ENCODE measurements around the gene CACNA2D4. TPM values are rescaled to one million over a fixed set of nuclear protein-coding genes. Genes with fewer than 3 reads are reported as not detected.

Gene CACNA2D4
- total RNA-seq, 1 experiment from 2014 or later: 0.74 TPM

DNA sequence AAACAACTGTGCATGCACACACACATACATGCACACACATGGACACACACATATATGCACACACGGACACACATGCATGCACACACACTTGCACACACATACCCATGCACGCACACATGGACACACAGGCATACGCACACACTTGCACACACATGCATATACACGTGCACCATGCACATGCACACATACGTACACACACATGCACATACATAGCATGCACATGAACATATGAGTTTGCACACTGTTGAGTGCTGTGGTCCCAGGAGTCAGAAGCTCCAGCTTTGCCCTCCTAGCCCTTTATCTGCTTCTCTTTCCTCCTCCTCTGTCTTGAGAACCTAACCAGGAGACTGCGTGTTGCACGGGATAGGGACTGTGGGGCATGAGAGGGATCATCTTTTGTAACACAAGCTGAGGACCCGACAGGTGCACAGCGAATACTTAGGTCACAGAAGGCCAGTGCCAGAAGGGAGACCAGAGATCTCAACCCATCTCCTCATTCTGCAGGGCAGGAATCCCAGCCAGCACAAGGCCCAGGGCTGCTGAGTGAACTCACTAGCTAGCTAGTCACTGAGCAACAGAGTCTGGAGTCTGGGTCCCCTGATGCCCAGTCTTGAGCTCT, 101.6 kb downstream of the CACNA2D4 start:
- no peak for DNase-seq (ENCODE audit: low read depth)

DNA sequence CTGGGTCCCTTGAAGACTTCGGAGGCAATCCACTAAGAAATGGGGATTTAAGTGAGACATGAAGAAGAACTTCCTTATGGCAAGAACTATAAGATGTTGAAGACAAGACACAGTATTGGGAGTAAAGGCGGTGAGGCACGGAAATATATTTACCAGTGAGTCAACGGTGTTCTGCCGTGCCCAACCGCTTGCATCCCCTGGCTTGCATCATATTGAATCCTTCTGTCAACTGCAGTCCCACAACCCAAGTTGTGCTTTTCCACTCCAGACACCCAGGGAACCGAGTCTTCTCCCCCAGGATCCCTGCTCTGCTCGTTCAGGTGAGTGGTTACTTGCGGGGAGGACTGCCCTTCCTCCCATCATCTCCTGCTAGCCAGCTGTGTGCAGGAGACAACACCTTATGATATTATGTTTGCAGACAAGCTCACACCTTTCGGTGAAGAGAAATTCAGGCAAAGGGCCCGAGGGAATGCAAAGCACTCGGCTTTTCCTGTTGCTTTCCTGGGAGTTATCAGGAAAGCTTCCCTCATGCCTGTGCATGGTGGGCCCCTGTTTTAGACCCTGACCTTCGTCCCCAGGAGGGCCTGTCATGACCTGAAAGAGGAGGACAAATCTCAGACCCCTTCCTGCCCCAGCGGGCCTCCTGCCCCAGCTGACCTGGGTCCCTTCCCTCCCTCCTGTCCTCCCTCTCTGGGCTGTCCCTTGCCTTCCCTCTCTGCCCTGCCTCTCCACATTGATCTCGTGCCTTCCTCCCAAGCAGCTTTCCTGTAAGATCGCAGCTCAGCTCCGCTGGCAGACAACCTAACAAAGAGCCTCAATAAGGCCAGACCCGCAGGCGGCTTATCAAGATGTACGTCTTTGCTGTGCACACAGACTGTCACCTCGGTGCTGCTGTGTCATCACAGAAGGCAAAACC, 102.4 kb downstream of the CACNA2D4 start:
- DNase-seq (ENCODE audit: low read depth): no peak

DNA sequence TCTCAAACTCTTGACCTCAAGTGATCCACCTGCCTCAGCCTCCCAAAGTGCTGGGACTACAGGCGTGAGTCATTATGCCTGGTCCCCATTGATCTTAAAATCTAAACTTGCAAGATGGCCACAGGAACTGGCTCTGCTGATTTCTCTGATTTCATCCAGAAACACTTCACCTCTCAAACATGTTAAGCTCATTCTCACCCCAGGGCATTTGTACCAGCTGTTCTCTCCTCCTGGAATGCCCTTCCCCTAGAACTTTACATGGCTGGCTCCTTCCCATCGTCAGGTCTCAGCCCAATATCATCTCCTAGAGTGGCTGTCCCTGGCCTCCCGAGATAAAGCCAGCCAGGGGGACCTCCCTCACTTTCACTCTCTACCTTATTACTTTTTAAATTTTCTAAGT, 103.3 kb downstream of the CACNA2D4 start:
- DNase-seq (ENCODE audit: low read depth): no peak

DNA sequence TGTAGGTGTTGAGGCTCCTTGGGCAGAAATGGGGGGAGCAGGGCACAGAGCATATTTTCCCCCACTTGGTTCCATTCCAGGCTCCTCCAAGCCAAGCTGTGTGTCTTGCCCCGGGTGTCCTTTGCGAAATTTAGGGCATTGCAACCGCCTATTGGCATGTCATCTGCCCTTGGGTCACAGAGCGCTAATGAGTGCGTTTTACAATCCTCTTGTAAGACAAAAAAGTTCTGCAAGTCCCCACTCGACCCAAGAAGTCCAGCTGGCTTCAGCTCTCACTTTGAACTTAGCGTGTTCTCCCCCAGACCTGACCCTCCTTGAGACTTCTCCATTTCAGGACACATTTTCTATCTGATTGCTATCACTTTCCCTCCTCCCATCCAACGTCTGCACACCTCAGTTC, 104.2 kb downstream of the CACNA2D4 start:
- DNase-seq (ENCODE audit: low read depth): no peak

DNA sequence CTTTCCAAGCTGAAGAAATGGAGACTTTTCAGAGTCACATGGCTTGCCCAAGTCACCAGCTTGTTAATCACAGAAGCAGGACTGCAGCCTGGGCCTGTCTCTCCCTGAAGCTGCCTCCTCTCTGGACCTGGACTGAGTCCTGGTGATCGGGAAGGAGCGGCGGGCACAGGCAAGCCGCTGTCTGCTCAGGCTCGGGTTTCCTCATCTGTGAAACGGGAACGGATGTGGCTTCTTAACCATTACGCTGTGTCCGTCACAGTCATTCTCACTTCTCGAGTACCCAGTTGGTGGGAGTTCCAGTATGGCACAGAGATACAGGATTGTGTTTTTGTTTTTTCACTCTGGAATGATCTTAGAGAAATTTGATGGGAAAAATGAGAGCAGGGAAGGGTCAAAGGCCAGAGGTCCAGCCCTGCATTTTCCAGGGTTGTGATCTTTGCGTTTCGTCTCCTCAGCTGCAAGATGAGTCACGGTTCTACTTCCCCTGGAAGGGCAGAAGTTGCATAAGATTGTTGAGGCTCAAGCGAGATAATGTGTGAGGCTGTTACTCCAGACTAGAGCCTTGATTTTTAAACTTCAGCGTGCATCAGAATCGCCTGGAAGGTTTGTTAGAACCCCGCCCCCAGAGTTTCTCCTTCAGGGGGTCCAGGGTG, 105.7 kb downstream of the CACNA2D4 start:
- DNase-seq (ENCODE audit: low read depth): peak; percentile 60

DNA sequence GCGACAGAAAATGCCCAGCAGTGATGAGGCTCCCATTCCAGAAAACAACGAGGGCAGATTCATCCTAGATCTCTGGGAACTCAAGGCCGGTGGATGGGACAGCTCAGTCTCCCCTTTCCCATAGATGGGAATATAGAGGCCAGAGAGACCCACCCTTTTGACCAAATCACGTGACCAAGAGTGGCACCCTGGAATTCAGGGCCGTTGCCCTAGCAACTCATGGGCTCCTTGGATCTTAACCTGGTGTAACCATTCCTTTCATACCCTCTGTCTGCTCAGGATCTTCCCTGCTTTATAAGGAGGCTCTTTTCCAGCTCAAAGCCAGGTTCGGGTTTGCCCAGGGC, 106.5 kb downstream of the CACNA2D4 start:
- no peak for DNase-seq (ENCODE audit: low read depth)

DNA sequence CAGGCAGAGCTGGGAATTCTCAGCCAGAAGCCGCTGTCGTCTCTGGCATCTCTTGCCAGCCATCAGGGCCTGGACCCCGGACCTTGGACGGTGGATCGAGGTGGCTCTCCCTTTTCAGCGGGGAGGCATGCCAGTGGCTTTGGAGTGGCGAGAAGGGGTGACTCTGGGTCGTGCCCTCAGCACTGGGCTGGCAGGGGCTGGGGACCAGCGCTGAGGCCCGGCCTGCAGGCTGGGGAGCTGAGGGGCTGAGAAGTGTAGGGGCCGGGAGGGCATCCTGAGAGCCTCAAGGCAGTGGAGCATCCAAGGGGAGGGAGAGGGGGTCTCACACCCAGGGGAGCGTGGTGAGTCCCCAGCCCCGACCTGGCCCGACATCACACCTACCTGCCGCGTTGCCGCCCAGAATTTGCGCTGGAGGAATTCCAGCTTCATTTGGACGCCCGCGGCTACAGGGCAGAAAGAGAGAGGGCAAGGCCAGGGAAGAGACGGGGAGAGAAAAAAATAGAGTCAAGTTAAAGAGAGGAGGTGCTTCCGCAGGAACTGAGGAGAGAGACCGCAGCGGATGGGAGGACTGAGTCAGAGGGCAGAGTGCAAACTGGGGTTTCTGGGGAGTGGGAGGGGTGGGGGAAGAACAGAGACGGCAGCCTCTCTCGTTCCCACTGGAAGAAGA, 107.0 kb downstream of the CACNA2D4 start:
- peak; percentile 73 for DNase-seq (ENCODE audit: low read depth)

DNA sequence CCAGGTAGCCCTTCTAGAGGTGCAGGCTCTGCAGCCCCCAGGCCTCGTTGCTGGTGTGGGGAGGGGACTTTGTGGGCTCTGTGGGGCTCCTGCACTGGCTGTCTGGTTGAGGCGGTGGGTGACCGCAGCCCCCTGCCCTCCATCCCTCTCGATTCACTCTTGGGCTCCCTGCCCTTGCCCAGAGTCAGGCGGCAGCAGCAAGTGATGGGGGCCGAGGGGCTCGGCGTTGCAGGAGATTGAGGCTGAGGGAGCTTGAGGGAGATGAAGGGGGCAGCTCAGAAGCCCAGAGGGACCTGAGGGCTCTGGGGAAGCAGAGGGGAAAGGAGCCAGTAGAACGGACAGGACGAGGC, 107.5 kb downstream of the CACNA2D4 start:
- no peak for DNase-seq (ENCODE audit: low read depth)

DNA sequence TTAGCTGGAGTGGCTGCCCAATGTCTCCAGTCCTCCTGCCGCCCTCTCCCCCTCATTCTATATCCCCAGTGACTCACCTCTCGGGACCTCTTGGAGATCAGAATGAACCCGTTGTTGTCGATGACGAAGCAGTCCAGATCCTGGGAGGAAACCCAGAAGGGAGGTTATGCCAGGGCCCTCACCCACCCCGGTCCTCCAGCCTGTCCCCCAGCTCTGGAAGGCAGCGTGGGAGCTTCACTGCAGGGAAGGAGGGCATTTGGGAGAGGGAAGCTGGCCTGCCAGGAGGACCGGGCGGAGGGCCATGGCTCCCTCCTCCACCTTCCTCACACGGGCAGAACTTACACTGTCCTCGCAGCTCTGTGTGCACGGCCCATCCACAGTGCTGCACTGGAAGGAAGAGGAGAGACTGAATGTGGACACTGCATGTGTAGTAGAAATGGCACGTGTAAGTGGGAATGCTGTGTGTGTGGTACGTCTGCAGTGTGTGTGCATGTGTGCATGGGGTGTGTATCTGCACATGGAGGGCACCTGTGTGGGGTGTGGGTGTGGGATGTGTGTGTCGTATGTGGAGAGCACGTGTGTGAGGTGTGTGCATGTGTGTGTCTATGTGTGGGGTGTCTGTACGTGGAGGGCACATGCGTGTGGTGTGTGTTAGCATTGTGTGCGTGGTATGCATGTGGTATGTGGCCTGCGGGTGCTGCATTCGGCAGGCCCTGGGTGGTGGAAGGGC, 108.1 kb downstream of the CACNA2D4 start:
- DNase-seq (ENCODE audit: low read depth): peak; percentile 80

DNA sequence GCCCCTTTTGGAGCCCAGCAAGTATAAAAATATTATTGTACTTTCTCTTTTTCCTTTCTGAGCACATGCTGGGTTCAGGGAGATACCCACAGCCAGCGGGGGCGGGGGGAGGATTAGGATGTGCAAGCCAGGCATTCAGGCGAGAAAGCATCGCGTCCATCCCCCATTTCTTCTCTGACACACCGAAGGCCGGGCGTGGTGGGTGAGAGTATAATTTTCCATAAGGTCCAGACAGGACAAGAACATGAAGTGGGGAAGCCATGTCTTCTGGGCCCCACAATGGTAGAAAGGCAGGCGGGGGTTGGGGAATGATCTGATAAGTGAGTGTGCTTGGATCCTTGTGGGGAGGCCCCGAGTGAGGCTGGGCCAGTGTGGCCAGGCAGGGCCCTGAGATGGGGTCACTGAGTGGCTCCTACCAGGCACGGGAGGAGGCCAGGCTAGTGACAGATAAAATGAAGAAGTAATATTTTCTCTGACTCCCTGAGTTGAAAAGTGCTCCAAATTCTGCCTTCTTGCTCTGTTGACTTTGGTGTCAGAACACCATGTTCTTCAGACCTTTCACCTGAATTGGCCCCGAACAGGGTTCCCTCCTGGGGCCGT, 108.8 kb downstream of the CACNA2D4 start:
- no peak for DNase-seq (ENCODE audit: low read depth)

DNA sequence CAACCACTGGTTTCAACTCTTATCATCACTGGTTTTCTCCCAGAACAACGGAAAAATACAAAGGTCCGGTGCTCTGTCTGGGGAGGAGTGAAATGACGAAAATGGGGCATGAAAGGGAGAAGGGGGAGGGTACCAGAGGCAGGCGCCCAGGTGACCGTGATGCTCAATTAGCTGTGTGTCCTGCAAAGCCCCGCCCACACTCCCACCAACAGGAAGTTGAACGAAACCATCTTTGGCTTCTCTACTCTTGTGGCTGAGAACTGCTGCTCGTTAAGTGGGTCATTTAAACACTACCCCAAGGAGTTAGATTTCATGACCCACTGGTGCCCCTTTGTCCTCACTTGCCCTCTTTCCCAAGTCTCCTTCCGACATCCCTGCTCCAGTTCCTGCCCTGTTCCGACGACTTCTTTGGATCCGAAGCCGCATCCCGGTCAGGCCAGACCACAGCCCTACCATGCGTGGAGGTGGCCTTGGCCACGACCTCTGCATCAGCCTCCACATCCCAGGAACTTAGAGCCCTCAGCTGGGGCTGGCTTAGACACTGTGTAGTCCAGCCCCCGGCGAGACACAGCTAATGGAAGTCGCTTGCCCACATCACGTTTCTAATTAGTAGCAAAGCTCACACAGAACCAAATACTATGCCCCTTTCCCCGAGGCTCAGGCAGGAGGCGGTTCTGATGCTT, 109.5 kb downstream of the CACNA2D4 start:
- DNase-seq (ENCODE audit: low read depth): no peak

DNA sequence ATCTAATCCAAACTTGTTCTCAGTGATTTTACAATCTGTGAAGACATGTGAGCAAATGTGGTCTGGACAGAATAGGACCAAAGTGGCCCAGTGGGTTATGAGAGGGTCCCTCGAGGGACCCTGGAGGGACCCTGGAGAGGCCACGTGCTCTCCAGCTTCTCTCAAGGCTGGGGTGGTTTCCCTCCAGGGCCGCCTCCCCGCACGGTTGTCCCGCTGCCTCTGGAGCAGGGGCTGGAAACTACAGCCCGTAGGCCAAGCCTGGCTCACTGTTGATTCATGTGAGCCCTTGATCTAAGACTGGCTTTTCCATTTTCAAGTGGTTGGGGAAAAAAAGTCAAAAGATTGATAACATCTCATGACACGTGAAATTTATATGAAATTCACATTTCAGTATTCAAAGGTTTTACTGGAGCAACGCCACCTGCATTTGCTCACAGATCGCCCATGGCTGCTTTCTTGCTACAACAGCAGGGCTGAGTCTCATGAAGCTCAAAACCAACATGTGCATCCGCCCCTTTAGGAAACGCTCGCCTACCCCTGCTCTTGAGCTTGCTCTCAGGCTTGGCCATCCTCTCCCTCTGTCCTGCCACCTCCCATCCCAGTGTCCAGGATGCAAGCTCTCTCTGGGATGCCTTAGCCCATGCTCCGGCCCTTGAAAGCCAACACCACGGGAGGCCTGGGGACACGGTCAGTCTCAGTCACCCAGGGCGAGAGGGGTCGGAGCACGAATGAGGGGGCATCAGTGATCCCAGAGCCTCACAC, 110.2 kb downstream of the CACNA2D4 start:
- DNase-seq (ENCODE audit: low read depth): no peak

DNA sequence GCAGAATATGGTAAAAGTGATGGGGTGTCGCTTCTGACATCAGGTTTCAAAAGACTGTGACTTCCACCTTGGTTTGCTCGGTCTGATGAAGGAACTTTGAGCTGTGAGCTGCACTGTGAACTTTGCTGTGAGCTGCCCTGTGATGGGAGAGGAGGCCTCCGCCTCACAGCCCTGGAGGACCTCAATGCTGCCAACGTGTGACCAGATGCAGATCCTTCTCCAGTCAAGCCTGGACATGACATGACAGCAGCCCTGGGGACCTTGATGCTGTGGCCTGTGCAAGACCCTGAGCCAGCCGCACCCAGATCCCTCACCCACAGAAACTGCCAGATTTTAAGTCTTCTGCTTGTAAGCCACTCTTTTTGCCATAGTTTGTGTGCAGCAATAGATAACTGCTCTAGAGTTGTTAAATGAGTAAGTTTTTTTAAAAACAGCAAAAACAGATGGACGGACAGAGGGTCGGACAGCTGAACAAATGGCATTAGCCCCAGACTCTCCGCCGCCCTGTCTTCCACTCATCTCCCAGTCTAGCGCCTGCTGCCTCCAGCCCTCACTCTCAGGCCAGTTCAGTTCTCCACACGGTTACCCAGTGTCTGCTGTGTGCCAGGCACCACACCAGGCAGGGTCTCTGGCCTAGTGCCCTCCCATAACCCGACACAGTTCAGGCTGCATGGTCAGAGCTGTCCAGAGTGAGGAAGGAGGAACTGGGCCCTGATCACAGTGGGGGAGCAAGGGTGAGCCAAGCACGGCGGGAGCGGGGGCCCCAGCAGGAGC, 111.2 kb downstream of the CACNA2D4 start:
- DNase-seq (ENCODE audit: low read depth): no peak

DNA sequence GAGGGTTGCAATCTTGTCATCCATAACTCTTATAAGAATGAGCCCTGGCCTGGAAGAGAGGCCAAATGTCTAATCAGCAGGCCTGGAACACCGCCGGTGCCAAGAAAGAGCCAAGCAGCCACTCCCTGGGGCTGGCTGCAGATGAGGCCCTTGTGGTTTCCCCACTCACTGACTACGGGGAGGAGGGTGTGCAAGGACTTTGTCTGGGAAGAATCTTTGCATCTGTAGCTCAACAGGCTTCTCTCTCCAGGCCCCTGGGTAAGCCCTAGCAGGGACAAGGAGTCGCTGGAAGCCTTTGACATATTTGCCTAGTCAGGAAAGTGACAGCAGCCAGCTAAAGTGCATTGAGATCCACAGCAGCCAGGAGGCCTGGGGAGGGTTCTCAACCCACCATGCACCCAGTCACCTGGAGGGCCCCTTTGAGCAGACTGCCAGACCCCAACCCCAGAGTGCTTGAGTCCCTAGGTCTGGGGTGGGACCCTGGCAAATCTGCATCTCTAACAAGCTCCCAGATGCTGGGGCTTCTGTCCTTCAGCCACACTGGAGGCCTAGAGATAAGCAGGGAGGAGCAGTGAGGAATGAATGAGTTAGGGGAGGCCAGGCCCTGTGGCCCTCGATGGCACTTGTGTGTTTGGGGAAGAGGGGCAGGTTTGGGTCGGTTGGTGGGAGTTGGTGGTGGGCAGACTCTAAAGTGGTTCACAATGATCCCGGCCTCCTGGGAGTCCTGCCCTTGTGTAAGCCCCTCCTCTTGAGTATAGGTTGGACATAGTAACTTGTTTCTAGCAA, 112.0 kb downstream of the CACNA2D4 start:
- no peak for DNase-seq (ENCODE audit: low read depth)

DNA sequence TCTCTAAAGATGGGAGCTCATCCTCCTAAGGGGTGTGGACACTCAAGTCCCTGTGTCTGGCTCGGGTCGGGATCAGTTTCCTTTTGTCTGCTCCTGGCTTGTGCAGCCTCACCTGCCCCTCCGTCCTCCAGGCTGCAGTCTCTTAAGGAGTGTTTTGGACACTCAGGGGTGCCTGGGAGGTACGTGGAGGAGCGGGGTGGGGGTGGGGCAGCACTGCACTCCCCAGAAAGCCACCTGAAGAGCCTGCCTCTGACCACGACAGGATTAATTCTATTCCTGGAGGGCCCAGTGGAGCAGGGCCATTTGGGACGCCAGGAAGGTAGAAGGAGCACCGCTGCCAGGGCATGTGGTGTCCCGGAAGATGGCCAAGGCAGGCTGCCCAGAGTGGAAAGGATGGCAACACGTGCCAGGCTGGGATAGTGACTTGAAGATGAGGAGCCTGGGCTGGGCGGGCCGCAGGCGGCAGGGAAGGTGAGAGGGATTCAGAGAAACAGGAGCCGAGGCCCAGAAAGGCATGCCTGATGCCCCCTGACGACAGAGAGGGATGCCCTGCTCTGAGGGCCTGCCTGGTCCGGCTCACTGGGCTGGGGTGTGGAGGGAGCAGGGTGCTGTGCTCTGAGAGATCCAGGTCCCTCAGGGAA, 112.9 kb downstream of the CACNA2D4 start:
- DNase-seq (ENCODE audit: low read depth): no peak

DNA sequence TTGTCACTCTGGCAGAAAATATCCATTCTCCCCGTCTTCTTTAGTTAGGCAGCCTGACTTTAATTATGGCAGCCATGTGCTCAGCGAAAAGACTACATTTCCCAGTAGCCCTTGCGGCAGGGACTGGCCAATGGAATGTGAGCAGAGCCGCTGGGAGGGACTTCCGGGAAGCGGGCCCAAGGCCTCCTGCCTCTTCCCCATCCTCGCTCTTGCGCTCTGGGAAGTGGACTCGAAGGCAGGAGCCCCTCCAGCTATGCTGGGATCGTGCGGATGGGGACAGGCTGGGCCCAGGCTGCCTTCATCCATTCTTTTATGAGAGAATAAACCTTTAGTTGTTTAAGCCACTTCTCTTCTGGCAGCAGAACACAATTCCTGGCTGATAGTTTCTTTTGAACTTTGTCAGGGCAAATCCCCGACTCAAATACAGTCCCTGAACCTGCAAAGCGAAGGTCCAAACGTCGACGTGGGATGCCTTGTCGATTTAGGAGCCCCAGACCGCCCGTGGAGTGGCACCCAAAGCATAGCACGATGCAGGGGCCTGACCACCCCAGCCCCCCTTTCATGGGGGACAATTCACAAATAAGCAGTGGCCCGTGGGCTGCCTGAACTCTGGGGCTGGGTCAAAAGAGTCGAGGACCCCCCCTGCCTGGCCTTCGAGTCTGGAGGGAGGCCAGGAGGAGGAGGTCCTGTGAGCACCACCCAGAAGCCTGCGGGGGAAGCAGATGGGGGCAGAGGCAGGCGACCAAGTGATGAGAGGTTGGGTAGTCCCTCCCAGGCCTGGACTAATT, 113.7 kb downstream of the CACNA2D4 start:
- DNase-seq (ENCODE audit: low read depth): peak; percentile 92

DNA sequence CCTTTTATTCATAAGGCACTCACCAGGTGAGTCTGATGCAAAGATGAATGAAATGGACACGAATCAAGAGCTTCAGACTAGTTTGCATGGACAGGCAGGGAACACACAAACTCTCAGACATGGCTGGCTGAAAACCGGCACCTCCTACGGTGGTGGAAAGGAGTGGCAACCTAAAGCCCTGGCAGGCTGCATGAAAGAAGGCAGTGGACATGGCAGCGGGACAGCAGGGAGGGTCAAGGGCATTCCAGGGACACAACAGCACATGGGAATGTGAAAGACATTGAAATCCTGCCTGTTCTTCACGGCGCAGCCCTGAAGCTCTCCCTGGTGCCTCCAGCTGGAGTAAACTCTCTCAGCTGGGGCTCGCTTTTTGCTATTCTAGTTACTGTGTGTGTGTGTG, 114.7 kb downstream of the CACNA2D4 start:
- DNase-seq (ENCODE audit: low read depth): no peak
